Measurements from ENCODE around the gene MSX2. TPM values are rescaled to one million over a fixed set of nuclear protein-coding genes. Genes with fewer than 3 reads are reported as not detected.

MSX2 gene
- total and polyA plus RNA-seq, 2 of the 8 experiments (the other 6 are each of a cell fraction or from before 2014, with no cell fraction given), result 0.24 to 0.47 TPM

GRCh38 chr5:174722500-174722899, 1.9 kb upstream of the MSX2 start:
- H2BK120ac ChIP-seq (replicated peaks; ENCODE audit: low read depth, low read length), result no peak overlapping the region
- no peak overlapping the region for H3K27ac ChIP-seq (ENCODE audit: low read depth, low read length)
- DNase-seq (ENCODE audit: low read depth in 1 of 2, low spot score in 2 of 2) (no peak), FAIRE-seq (no peak)
- H3K4ac ChIP-seq (replicated peaks; ENCODE audit: insufficient read length, low read depth, low read length), result no peak overlapping the region
- no peak overlapping the region for H2AK5ac ChIP-seq (ENCODE audit: low read depth, low read length)
- H4K8ac ChIP-seq (ENCODE audit: extremely low read depth, insufficient read depth, low read length), result no peak overlapping the region
- no peaks in the 10 kb centered on the region for H3K36me3 ChIP-seq (ENCODE audit: control insufficient read depth in 2 of 4, insufficient read depth in 4 of 4, low read length in 3 of 4)
- no peaks in the 10 kb centered on the region for H3K9me3 ChIP-seq (ENCODE audit: insufficient read depth in 2 of 2, low read depth in 1 of 2, low read length in 1 of 2)
- H3K56ac ChIP-seq (replicated peaks; ENCODE audit: insufficient read length, low read depth, low read length), result no peak overlapping the region
- H4K5ac ChIP-seq (ENCODE audit: insufficient read length, low read depth, low read length), result no peak overlapping the region
- no peak overlapping the region for H2AFZ ChIP-seq (ENCODE audit: low read length)
- no peak overlapping the region for H2BK20ac ChIP-seq (ENCODE audit: low read length)
- H4K20me1 ChIP-seq (replicated peaks in 1 of 2; ENCODE audit: control insufficient read depth in 1 of 2, insufficient read depth in 2 of 2, low read length in 2 of 2), result peaks cover 18 to 19% of the 10 kb centered on the region in 2 experiments
- 24% methylated on average over 4 of the region's 4 CpGs; no CpG with 5 or more reads in 1 of the 2 experiments for WGBS, 2 experiments (ENCODE audit: extremely low coverage in 1 of 2, insufficient coverage in 1 of 2, insufficient read length in 1 of 2, insufficient replicate concordance in 2 of 2, low coverage in 1 of 2, low lambda C conversion rate in 2 of 2, missing lambda C conversion rate in 1 of 2)
- peaks cover 17 to 28% (median 20%) of the 10 kb centered on the region in 4 experiments for H3K4me1 ChIP-seq (replicated peaks in 1 of 4; ENCODE audit: control insufficient read depth in 3 of 4, insufficient read depth in 4 of 4, low read length in 3 of 4)
- H2BK15ac ChIP-seq (ENCODE audit: low read length), result no peak overlapping the region
- no peak overlapping the region; a peak in 1 of 4 replicates for H3K4me2 ChIP-seq (ENCODE audit: insufficient read depth in 1 of 2, low read depth in 2 of 2, low read length in 2 of 2)
- H3K27me3 ChIP-seq (replicated peaks in 1 of 4; ENCODE audit: control insufficient read depth in 3 of 4, extremely low read depth in 1 of 4, insufficient read depth in 3 of 4, low read length in 3 of 4), result peaks cover 69 to 97% (median 92%) of the 10 kb centered on the region in 4 experiments
- H3K4me3 ChIP-seq (ENCODE audit: extremely low read depth in 1 of 4, insufficient read depth in 2 of 4, low read depth in 3 of 4, low read length in 4 of 4), result no peak overlapping the region
- H2BK5ac ChIP-seq (ENCODE audit: low read depth, low read length), result no peak overlapping the region
- peaks cover 27% of the 10 kb centered on the region for H3K23me2 ChIP-seq (ENCODE audit: low read depth, low read length)
- H3K23ac ChIP-seq (ENCODE audit: insufficient read length), result no peak overlapping the region
- H3K79me2 ChIP-seq (ENCODE audit: control insufficient read depth in 1 of 2, insufficient read depth in 2 of 2, low read length in 2 of 2), result no peaks in the 10 kb centered on the region
- H4K91ac ChIP-seq (replicated peaks; ENCODE audit: insufficient read length, low read length), result no peak overlapping the region
- no peak overlapping the region for H3K9ac ChIP-seq (replicated peaks in 1 of 4; ENCODE audit: extremely low read depth in 1 of 4, low read depth in 3 of 4, low read length in 3 of 4)
- ChIA-PET POLR2A (ENCODE audit: partially characterized antibody) (no interaction called here), CTCF (ENCODE audit: partially characterized antibody) (interaction anchor here (0.9 to 1.0 kb wide), 2 partner anchors 201 to 258 kb away, joined by 3 to 4 read pairs; no protein-coding TSS in a partner anchor)
- no peak overlapping the region for H2BK12ac ChIP-seq (ENCODE audit: low read depth, low read length)
- no peak for TF ChIP-seq HDAC6 (IDR thresholded peaks at IDR 0.05; ENCODE audit: low read depth, low read length)
- TF ChIP-seq CBX8 (IDR thresholded peaks at IDR 0.05; ENCODE audit: borderline replicate concordance, low read depth, low read length), result 0 out of 2 replicates have a peak, but pooled peaks have one; percentile 88
- H3K14ac ChIP-seq (ENCODE audit: insufficient read length), result no peak overlapping the region
- H3K18ac ChIP-seq (ENCODE audit: extremely low read depth, low read length), result no peak overlapping the region
- no peaks in the 10 kb centered on the region for H3K79me1 ChIP-seq (ENCODE audit: low read depth, low read length)
